Progenitor cell of endocrine pancreas (in vitro differentiated cells): ENCODE data around the gene SGO1. TPM values are rescaled to one million over a fixed set of nuclear protein-coding genes. Genes with fewer than 3 reads are reported as not detected.

Source experiments
- DNase-seq: peaks from one replicate; pipeline ENCODE4 v3.0.0; 2021; ENCODE audit warnings: low spot score; ENCODE audit not compliant: unreplicated experiment
- H3K27ac Mint-ChIP-seq: 2 replicates; pipeline ENCODE4 v1.8.0; 2021; ENCODE audit warnings: mild to moderate bottlenecking, moderate library complexity, mixed read lengths
- H3K27me3 Mint-ChIP-seq: 2 replicates; pipeline ENCODE4 v1.8.0; 2021; ENCODE audit warnings: mixed read lengths
- H3K36me3 Mint-ChIP-seq: 2 replicates; pipeline ENCODE4 v1.8.0; 2022; ENCODE audit warnings: mixed read lengths; ENCODE audit not compliant: insufficient read depth
- H3K4me1 Mint-ChIP-seq: 2 replicates; pipeline ENCODE4 v1.8.0; 2021; ENCODE audit warnings: low read depth, mixed read lengths
- H3K4me3 Mint-ChIP-seq: 2 replicates; pipeline ENCODE4 v1.8.0; 2021; ENCODE audit warnings: low read depth, mild to moderate bottlenecking, moderate library complexity, mixed read lengths
- H3K9me3 Mint-ChIP-seq: 2 replicates; pipeline ENCODE4 v1.8.0; 2021; ENCODE audit warnings: low read depth, mixed read lengths
- total RNA-seq: library from RNA; stranded (reverse); gene quantifications from 2 replicates; pipeline ENCODE4 v1.2.1, GENCODE V29; 2021
- TF ChIP-seq, protein P1 (sequence below): fragments of 200-600 bp; sonication (generic); IDR thresholded peaks from one replicate; pipeline ENCODE4 v1.5.0; 2021; ENCODE audit warnings: antibody characterized with exemption, mild to moderate bottlenecking; ENCODE audit not compliant: unreplicated experiment

Gene SGO1
- total RNA-seq, 1 donor from 2014 or later = 14.8 TPM

DNA sequence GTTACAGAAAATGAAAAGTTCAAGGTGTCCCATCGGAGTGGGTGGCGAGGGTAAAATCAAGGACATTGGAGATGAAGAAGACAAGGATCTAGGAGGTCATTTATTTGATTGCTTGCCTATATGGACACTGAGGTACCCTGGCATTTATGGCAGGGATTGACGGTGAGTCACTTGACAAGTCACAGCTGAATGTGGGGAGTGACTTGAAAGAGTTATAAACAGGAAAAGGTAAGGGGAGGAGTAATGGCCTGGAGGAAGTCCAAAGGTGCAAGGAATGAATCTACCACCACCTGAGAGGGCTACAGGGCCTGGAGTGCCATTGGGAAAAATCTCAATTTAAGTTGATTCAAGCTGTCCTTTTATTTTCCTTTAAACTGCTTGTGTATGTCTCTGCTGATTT lies 11.8 kb upstream of the SGO1 start:
- Mint-ChIP-seq H3K27ac (no peak overlapping the region), H3K36me3 (no peaks in the 10 kb centered on the region), H3K4me3 (no peak overlapping the region), H3K4me1 (no peaks in the 10 kb centered on the region), H3K27me3 (no peaks in the 10 kb centered on the region), H3K9me3 (no peaks in the 10 kb centered on the region)
- DNase-seq = no peak
- TF ChIP-seq, protein P1, sequence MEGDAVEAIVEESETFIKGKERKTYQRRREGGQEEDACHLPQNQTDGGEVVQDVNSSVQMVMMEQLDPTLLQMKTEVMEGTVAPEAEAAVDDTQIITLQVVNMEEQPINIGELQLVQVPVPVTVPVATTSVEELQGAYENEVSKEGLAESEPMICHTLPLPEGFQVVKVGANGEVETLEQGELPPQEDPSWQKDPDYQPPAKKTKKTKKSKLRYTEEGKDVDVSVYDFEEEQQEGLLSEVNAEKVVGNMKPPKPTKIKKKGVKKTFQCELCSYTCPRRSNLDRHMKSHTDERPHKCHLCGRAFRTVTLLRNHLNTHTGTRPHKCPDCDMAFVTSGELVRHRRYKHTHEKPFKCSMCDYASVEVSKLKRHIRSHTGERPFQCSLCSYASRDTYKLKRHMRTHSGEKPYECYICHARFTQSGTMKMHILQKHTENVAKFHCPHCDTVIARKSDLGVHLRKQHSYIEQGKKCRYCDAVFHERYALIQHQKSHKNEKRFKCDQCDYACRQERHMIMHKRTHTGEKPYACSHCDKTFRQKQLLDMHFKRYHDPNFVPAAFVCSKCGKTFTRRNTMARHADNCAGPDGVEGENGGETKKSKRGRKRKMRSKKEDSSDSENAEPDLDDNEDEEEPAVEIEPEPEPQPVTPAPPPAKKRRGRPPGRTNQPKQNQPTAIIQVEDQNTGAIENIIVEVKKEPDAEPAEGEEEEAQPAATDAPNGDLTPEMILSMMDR = no peak

DNA sequence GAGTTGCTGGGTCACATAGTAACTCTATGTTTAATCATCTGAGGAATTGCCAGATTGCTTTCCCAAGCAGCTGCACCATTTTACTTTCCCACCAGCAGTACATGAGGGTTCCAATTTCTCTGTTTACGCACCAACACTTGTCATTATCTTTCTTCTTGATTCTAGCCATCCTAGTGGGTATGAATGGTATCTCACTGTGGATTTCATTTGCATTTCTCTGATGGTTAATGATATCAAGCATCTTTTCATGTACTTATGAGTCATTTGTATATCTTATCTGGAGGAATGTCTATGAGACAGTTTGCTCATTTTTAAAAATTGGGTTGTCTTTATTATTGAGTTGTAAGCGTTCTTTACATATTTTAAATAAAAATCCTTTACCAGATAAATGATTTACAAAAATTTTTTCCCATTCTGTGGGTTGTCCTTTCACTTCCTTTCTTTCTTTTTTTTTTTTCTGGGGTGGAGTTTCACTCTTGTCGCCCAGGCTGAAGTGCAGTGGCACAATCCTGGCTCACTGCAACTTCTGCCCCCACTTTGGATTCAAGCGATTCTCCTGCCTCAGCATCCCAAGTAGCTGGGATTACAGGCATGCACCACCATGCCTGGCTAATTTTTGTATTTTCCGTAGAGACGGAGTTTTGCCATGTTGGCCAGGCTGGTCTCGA lies 8.9 kb upstream of the SGO1 start:
- H3K9me3 Mint-ChIP-seq = no peaks in the 10 kb centered on the region
- TF ChIP-seq, protein P1 = no peak
- no peak overlapping the region for H3K27ac Mint-ChIP-seq
- no peak for DNase-seq
- H3K4me3 Mint-ChIP-seq = no peak overlapping the region
- no peaks in the 10 kb centered on the region for H3K27me3 Mint-ChIP-seq
- H3K36me3 Mint-ChIP-seq = no peaks in the 10 kb centered on the region
- H3K4me1 Mint-ChIP-seq = no peaks in the 10 kb centered on the region

DNA sequence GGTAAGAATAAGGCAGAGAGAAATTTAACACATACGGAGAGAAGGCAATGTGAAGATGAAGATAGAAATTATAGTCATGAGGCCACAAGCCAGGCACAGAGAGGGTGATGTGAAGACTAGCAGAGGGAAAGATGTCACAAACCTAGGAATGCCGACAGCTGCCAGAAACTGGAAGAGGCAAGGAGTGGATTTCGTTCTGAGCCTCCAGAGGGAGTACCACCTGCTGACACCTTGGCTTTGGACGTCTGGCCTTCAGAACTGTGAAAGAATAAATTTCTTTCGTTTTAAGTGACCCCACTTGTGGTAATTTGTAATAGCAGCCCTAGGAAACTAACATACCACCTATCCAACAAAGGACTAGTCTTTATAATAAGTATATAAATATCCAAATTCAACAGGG lies 5.0 kb upstream of the SGO1 start:
- Mint-ChIP-seq H3K4me3 (no peak overlapping the region), H3K36me3 (no peaks in the 10 kb centered on the region), H3K4me1 (no peaks in the 10 kb centered on the region), H3K27ac (no peak overlapping the region), H3K27me3 (no peaks in the 10 kb centered on the region), H3K9me3 (no peaks in the 10 kb centered on the region)
- TF ChIP-seq, protein P1 = peak; percentile 27
- DNase-seq = no peak

DNA sequence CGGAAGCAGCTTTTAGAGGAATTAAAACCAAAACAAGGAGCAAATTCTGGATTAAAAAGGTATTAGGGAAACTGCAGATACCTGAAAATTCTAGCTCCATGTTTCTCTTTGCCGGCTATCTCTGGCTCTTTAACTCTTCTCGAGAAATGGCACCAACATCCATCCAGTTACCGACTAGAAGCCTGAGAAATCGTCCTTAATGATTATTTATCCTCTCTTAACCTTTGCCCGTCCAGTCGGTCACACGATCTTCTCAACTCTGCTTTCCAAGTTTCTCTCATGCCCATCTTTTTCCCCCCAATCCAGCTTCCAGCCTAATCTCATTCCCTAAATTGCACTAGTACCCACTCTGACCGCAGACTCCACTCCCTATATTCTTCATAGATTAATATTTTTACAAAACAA lies 596 bp upstream of the SGO1 start:
- Mint-ChIP-seq H3K27ac (no peak overlapping the region), H3K27me3 (no peaks in the 10 kb centered on the region), H3K4me1 (no peaks in the 10 kb centered on the region), H3K36me3 (no peaks in the 10 kb centered on the region), H3K4me3 (no peak overlapping the region), H3K9me3 (no peaks in the 10 kb centered on the region)
- no peak for DNase-seq
- TF ChIP-seq, protein P1 = no peak

DNA sequence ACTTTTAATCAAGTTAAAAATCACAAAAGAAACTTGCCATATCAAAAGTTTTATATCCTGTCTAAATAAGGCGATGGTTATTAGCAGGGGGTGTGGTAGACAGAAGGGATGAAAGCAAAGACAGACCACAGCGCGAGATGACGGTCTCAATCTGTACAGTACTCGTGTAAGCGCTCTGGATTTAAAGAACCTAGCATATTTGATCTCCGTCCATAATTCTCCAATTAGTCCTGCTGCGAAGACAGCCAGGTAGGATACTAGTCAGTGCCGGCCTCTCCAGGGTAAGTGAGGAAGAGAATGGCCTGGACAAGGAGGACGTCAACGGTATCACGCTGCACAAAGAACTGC lies 701 bp downstream of the SGO1 start:
- Mint-ChIP-seq H3K27ac (no peak overlapping the region), H3K9me3 (no peaks in the 10 kb centered on the region), H3K36me3 (peaks cover 2% of the 10 kb centered on the region), H3K4me3 (no peak overlapping the region), H3K27me3 (no peaks in the 10 kb centered on the region), H3K4me1 (no peaks in the 10 kb centered on the region)
- DNase-seq = no peak
- TF ChIP-seq, protein P1 = no peak
